HG03060 (cell line): ENCODE results near the gene EFNA4.

ENCODE experiments used
- ATAC-seq: cut with Tn5 transposase; IDR thresholded peaks from one replicate; pipeline ENCODE4 v1.9.1; 2021; ENCODE audit warnings: low read depth, moderate number of reproducible peaks; ENCODE audit not compliant: unreplicated experiment

Gene EFNA4

DNA sequence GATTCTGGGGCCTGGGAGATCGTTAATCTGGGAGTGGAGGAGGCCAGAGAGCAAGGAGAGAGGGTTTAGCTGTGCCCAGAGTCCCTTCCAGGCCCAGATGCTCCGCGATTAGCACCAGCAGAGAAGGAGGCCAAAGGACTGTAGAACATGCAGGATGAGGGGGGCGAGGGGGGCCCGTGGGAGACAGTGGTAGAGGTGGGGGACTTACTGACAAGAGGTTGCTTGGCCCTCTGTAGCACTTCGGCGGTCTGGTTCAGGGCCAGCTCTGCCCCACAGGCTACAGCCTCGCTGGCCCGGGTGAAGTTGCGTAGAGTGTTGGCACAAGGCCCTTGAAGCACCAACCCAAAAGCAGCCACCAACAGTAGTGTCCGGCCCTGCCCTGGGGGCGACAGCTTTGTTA, 30.7 kb upstream of the EFNA4 start:
- no peak for ATAC-seq

DNA sequence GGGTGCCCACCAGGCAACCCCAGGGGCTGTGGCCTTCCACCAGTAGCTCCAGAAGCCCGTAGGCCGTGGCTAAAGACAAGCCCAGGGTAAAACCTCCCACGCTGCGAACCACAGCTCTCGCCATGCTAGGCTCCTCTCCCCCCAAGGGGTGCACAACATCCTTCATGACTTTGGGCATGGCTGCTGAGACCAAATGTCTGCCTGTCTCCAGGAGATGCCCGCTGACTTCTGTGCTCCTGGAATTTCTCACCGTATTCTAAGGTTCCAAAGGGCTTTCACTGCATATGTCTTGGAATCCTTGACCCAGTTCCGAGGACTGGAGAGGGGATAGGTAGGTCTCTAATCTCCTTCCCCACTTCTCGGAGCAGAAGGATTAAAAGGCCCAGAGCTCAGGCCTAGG, 30.0 kb upstream of the EFNA4 start, which contains the start of the genes DCST1 and DCST2:
Gene DCST1, plus strand, starts transcription at position 301 of the 400 bp plus-strand sequence. CDS start 213 bp downstream, outside the sequence.
Gene DCST2, minus strand, starts transcription at position 258 of the 400 bp plus-strand sequence. Its CDS starts 80 bp downstream, at position 178.
- ATAC-seq, result no peak

DNA sequence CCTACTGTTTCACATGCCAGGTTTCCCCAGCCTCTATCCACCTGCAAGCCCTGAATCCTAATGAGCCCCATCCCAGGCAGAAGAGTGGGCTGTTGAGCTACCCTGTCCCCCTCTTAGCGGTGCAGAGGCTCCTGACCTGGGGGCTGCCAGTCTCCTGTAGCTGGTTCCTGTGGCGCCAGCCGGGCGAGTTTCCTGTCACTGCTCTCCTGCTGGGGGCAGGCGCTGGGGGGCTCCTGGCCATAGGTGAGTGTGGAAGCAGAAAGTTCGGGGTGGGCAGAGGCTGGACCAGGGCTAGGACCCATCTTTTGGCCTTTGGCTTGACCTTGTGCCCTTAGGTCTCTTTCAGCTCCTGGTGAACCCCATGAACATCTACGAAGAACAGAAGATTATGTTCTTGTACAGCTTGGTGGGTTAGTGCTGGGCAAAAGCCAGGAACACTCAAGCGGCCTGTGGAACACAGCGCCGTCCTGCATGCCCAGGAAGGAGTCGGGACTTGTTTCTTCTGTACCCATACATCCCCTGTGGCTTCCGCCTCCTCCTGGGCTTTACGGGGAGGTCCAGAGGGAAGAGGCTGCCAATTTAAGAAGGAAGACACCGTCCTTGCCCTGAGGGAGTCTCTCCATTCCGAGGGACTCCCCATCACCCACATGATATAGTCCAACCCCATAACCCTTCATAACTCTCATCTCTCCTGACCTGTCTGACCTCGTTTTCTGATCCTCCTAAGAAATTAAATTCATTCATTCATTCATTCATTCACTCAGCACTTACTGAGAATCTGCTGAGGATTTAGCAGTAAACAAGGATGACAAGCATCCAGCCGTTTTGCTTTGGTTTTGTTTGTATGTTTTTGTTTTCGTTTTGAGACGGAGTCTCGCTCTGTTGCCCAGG, 29.0 kb upstream of the EFNA4 start:
- no peak for ATAC-seq

- ATAC-seq, result no peak
These were observed 27.6 kb upstream of the EFNA4 start for GRCh38 chr1:155035936-155036335.

DNA sequence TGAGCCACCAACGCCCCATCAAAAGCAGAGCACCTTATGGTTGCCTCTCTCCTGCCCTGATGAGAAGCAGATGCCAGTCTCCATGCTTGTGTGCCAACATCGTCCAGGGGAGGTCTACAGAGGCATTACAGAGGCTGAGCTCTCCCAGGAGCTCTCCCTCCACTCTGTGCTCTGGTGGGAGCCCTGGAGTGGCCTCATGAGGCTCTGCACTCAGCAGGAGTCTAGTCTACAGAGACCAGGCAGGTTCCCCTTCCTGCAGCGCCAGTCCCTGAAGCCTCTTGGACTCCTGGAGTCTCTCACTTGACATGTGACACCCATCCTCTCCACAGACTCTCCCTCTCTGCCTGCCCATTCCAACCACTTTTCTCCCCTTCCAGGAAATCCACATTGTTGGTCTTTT, 26.5 kb upstream of the EFNA4 start:
- ATAC-seq, result no peak

DNA sequence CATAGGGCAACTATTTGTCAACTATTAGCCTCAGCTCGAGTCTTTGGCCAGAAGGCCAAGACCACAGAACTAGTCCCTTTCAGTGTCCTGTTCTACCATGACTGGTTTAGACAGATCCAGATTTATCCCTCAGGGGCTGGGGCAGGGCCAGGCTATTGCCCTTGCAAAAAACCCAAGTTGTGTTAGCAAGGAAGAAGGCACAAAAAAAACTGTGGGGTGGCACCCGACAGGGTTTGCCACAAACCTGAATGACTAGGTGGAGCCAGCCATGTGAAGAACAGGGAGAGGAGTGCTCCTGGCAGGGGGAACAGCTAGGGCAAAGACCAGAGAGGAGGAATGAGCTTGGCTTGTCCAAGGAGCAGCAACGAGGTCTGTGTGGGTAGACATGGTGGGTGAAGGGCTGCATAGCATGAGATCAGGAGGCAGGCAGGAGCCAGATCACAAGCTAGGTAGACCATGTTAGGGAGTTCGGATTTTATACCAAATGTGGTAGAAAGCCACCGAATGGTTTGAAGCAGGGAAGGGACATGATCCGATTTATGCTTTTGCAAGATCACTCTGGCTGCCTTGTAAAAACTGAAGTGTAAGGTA, 25.6 kb upstream of the EFNA4 start:
- no peak for ATAC-seq

DNA sequence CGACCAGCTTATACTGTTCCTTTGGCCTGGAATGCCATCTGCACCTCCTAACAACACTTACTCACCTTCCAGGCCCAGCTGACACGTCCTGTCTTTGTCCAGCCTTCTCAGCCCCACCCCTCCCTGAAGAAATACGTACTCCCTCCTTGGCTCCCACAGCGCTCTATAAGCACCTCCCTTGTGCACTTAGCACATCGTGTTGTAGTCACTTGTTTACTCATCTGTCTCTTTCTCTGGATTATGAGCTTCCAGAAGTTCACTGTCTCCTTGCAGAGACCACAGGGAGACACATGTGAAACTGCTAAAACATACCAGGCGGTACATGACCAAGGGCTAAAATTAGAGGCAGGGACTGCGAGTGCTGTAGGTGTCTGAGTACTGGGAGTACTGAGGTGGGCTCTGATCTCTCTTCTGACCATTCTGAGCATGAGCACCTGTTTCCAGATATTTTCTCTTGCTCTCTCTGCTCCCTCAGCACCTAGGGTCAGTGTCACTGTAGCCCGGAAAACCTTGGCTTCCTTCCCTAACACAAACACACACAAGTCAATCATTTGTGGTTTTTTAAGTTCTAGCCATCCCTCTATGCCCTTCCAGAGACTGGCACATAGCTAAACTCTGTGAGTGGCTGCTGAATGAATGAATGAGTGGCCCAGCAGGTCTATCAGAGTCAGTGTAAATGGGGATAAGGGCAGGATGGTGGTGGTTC, 24.8 kb upstream of the EFNA4 start:
- no peak for ATAC-seq

- no peak for ATAC-seq
These were observed 24.3 kb upstream of the EFNA4 start for GRCh38 chr1:155039308-155039669.

- ATAC-seq, result no peak
These were observed 23.0 kb upstream of the EFNA4 start for GRCh38 chr1:155040358-155041093.

DNA sequence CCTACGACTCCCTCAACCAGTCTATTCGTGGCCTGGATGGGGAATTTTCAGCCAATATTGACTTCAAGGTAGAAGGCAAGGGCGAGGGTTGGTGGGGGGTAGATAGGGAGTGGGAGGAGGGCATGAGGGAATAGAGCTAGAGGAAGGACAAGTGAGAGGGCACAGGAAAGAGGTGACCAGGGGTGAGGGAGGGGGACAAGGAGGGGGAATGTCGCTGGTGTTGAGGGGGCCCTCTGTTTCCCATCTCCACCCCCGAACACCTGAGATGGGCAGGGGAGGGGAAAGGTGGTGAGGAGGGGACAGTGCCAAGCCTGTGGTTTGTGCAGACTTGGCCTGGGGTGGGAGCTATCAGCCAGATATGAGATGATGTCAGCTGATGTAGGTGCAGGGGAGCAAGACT, 20.8 kb upstream of the EFNA4 start:
- ATAC-seq, result no peak

DNA sequence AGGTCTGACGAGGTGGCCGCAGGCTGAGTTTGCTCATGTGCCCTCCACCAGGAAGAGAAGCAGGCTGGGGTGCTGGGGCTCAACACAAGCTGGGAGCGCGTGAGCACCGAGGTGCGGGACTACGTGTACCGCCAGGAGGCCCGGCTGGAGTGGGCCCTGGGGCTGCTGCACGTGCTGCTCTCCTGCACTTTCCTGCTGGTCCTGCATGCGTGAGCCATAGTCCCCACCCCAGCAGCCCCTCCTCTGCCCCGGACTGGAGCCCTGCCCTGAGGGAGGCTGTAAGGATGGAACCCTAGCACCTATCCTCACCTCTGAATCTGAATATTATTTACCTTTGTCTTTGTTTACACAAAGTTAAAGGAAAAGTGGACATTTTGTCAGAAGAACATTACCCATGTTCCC, 20.2 kb upstream of the EFNA4 start:
- no peak for ATAC-seq

DNA sequence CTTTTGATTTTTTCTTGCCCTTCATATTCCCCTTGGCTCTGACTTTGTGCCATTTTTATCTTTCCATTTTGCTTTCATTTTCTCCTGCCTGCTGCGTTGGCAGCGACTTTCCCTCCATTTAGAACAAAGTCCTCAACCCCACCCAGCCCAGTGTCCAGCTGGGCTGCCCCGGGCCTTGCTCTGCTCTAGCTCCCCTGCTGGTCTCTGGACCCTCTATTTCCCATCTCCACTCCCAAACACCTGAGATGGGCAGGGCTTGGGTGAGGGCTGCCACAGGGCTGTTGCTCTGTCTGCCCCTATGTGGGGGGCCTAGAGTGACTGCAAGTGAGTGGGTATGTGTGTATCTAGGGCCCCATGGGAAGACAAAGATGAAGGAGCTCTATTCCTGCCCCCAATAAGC, 19.7 kb upstream of the EFNA4 start:
- ATAC-seq, result no peak

- ATAC-seq, result no peak
These were observed 19.2 kb upstream of the EFNA4 start for GRCh38 chr1:155044365-155044764.

- ATAC-seq, result no peak
These were observed 18.5 kb upstream of the EFNA4 start for GRCh38 chr1:155044812-155045657.

DNA sequence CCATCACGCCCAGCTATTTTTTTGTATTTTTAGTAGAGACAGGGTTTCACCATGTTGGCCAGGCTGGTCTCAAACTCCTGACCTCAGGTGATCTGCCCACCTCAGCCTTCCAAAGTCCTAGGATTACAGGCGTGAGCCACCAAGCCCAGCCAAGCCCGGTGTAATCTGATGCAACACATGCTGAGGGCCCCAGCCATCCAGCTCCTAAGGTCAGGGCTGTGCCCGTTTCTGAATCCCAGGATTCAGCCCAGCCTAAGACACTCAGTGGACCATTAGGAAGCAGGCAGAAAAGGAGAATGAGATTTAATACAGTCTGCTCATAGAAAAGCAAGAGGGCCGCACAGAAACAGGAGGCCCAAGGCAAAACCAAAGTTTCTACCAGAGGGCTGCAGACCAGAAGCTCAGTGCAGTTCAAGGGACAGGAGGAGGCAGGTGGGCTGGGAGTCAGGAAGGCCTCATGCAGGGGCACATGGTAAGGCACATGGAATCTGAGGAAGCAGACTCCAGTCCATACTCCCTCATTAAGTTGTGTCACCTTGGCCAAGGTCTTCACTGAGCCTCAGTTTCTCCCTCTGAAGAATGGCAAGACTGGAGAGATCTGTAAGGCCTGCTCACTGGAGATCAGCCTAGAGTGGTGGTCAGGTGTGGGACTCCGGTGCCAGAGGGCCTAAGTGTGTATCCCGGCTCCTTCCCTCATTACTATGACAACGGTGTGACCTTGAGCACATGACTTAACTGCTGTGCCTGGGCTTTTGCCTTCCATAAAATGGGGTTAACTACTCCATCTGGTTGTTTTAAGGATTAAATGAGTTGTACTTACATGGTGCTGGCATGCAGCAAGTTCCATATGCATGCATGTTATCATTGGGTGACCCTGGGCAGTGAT, 14.8 kb upstream of the EFNA4 start:
- no peak for ATAC-seq

- no peak for ATAC-seq
These were observed 13.6 kb upstream of the EFNA4 start for GRCh38 chr1:155049651-155050559.

GRCh38 chr1:155050560-155051341, 12.8 kb upstream of the EFNA4 start, which contains the start of gene ADAM15:
Gene ADAM15 (plus strand): TSS chr1:155051316. CDS start chr1:155051387, 71 bp downstream.
- no peak for ATAC-seq
